Measurements from ENCODE around the gene FAM53B. TPM values are rescaled to one million over a fixed set of nuclear protein-coding genes. Genes with fewer than 3 reads are reported as not detected.

Gene FAM53B
- polyA plus RNA-seq, 1 of the 3 experiments (the other 2 are of a cell fraction), result 5.6 TPM

GRCh38 chr10:124697837-124698544 is 46.2 kb downstream of the FAM53B start:
- H3K9me3 ChIP-seq, result no peaks in the 10 kb centered on the region
- WGBS (ENCODE audit: low lambda C conversion rate), result 93% methylated on average over 7 of the region's 13 CpGs
- TF ChIP-seq USF2 (IDR thresholded peaks at IDR 0.05; ENCODE audit: borderline replicate concordance, low read depth, low read length), result no peak
- TF ChIP-seq YY1 (IDR thresholded peaks at IDR 0.05; ENCODE audit: low read depth), result peak; percentile 74; the same call in 1 of the 2 replicates

GRCh38 chr10:124697443-124697836 is 46.7 kb downstream of the FAM53B start:
- no peaks in the 10 kb centered on the region for H3F3A ChIP-seq (replicated peaks; ENCODE audit: insufficient read depth)
- H3K79me2 ChIP-seq (ENCODE audit: insufficient read depth), result no peaks in the 10 kb centered on the region
- no peaks in the 10 kb centered on the region for H3K27me3 ChIP-seq (ENCODE audit: insufficient read depth)
- no peaks in the 10 kb centered on the region for H4K20me1 ChIP-seq (ENCODE audit: insufficient read depth)
- no peak for DNase-seq
- no peak overlapping the region for H2AFZ ChIP-seq (ENCODE audit: low read depth)
- H3K4me3 ChIP-seq (ENCODE audit: low read depth in 2 of 2, low read length in 1 of 2), result no peak overlapping the region
- WGBS (ENCODE audit: low lambda C conversion rate), result 99% methylated on average over 8 of the region's 8 CpGs
- no peak overlapping the region for H3K9ac ChIP-seq
- CTCF ChIA-PET, result interaction anchor here (1.3 to 2.2 kb wide), 3 partner anchors 12 to 150 kb away, joined by 3 to 9 read pairs (median 4); no protein-coding TSS in a partner anchor
- no peaks in the 10 kb centered on the region for H3K9me2 ChIP-seq
- no peak overlapping the region for H3K27ac ChIP-seq (ENCODE audit: low read depth in 2 of 2, low read length in 1 of 2)
- H3K36me3 ChIP-seq (replicated peaks in 1 of 2; ENCODE audit: control insufficient read depth in 1 of 2, insufficient read depth in 2 of 2, low read length in 1 of 2), result peaks cover 0 to 25% of the 10 kb centered on the region in 2 experiments
- H3K9me3 ChIP-seq, result no peaks in the 10 kb centered on the region
- peaks cover 0 to 36% of the 10 kb centered on the region in 2 experiments; a peak in 1 of 4 replicates for H3K4me1 ChIP-seq (ENCODE audit: control insufficient read depth in 1 of 2, insufficient read depth in 2 of 2, low read depth in 1 of 2, low read length in 1 of 2)
- no peak overlapping the region for H3K4me2 ChIP-seq
- TF ChIP-seq MXI1 (IDR thresholded peaks at IDR 0.05; ENCODE audit: low read depth, low read length) (no peak), FOSL2 (IDR thresholded peaks at IDR 0.05; ENCODE audit: borderline replicate concordance, low read depth) (no peak), ELF1 (IDR thresholded peaks at IDR 0.05) (no peak), MAX (IDR thresholded peaks at IDR 0.05; ENCODE audit: low read depth) (no peak), FOXJ3 (CRISPR knock-in tag; IDR thresholded peaks at IDR 0.05) (no peak), POLR2AphosphoS5 (IDR thresholded peaks at IDR 0.05; ENCODE audit: low read depth, low read length) (no peak), RFX5 (IDR thresholded peaks at IDR 0.05; ENCODE audit: low read length) (no peak), MEF2A (IDR thresholded peaks at IDR 0.05; ENCODE audit: borderline replicate concordance, low read depth) (no peak), USF1 (IDR thresholded peaks at IDR 0.05; ENCODE audit: borderline replicate concordance, low read depth) (no peak), NRF1 (IDR thresholded peaks at IDR 0.05; ENCODE audit: low read depth, low read length) (no peak), CTCF (IDR thresholded peaks at IDR 0.05) (no peak)
- TF ChIP-seq, protein P1, sequence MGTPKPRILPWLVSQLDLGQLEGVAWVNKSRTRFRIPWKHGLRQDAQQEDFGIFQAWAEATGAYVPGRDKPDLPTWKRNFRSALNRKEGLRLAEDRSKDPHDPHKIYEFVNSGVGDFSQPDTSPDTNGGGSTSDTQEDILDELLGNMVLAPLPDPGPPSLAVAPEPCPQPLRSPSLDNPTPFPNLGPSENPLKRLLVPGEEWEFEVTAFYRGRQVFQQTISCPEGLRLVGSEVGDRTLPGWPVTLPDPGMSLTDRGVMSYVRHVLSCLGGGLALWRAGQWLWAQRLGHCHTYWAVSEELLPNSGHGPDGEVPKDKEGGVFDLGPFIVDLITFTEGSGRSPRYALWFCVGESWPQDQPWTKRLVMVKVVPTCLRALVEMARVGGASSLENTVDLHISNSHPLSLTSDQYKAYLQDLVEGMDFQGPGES (IDR thresholded peaks at IDR 0.05; ENCODE audit: low read depth, low read length), result no peak
- POLR2A ChIA-PET, result no interaction called here

More at GRCh38 chr10:124697837-124698544, 46.2 kb downstream of the FAM53B start:
- Histone ChIP-seq H4K20me1 (ENCODE audit: insufficient read depth) (no peaks in the 10 kb centered on the region), H3K4me2 (no peak overlapping the region), H3F3A (replicated peaks; ENCODE audit: insufficient read depth) (no peaks in the 10 kb centered on the region), H3K9me2 (no peaks in the 10 kb centered on the region), H3K4me3 (ENCODE audit: low read depth in 2 of 2, low read length in 1 of 2) (no peak overlapping the region), H3K27ac (ENCODE audit: low read depth in 2 of 2, low read length in 1 of 2) (no peak overlapping the region; a peak in 1 of 4 replicates), H3K9ac (no peak overlapping the region), H3K36me3 (replicated peaks in 1 of 2; ENCODE audit: control insufficient read depth in 1 of 2, insufficient read depth in 2 of 2, low read length in 1 of 2) (peaks cover 0 to 25% of the 10 kb centered on the region in 2 experiments), H3K4me1 (ENCODE audit: control insufficient read depth in 1 of 2, insufficient read depth in 2 of 2, low read depth in 1 of 2, low read length in 1 of 2) (peaks cover 0 to 41% of the 10 kb centered on the region in 2 experiments; a peak in 1 of 4 replicates), H3K27me3 (ENCODE audit: insufficient read depth) (no peaks in the 10 kb centered on the region), H2AFZ (ENCODE audit: low read depth) (no peak overlapping the region), H3K79me2 (ENCODE audit: insufficient read depth) (no peaks in the 10 kb centered on the region)
- ChIA-PET POLR2A (no interaction called here), CTCF (interaction anchor here (0.7 to 2.2 kb wide), 4 partner anchors 13 to 157 kb away, joined by 3 to 9 read pairs (median 4); no protein-coding TSS in a partner anchor)
- DNase-seq, result no peak
